ENCODE measurements around the gene LYZL1. TPM values are rescaled to one million over a fixed set of nuclear protein-coding genes. Genes with fewer than 3 reads are reported as not detected.

Gene LYZL1
- total RNA-seq, 1 donor from 2014 or later = not detected

DNA sequence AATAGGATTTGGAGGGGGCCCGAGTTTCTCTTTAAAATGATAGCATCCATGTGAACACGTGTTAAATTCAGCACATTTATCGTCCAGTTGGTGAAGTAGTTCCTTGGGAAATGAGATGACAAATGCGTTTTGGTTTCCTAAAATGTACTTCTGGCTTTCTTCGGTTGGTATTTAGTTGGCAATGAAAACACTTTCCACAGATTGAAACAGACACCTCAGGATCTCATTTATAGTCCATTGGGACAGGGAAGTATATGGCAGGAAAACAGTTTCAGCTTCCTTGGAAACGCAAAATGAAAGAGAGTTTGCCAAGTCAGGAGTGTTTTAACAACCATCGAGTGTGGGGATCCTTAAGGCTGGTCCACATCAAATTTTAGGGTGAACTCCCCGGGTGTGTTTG is 19.4 kb upstream of the LYZL1 start:
- H3K4me1 Mint-ChIP-seq = peaks cover 24% of the 10 kb centered on the region
- Histone ChIP-seq H3K4me2 (no peak overlapping the region), H3F3A (ENCODE audit: low read depth) (peaks cover 10% of the 10 kb centered on the region), H3K4me3 (no peak overlapping the region), H3K79me2 (ENCODE audit: low read depth) (no peaks in the 10 kb centered on the region), H3K9me3 (ENCODE audit: low read depth) (no peaks in the 10 kb centered on the region), H3K36me3 (no peaks in the 10 kb centered on the region), H4K20me1 (ENCODE audit: low read depth) (no peaks in the 10 kb centered on the region), H3K4me1 (peaks cover 17% of the 10 kb centered on the region), H3K9ac (no peak overlapping the region), H3K27me3 (no peaks in the 10 kb centered on the region), H3K27ac (no peak overlapping the region), H2AFZ (replicated peaks) (no peak overlapping the region)
- no peak overlapping the region for H3K4me3 Mint-ChIP-seq
- DNase-seq (ENCODE audit: low spot score) = no peak
- H3K27me3 Mint-ChIP-seq (ENCODE audit: insufficient read depth, low read depth) = no peaks in the 10 kb centered on the region
- no peaks in the 10 kb centered on the region for H3K36me3 Mint-ChIP-seq
- peaks cover 9% of the 10 kb centered on the region for H3K9me3 Mint-ChIP-seq
- H3K27ac Mint-ChIP-seq = no peak overlapping the region
- TF ChIP-seq, protein P1, sequence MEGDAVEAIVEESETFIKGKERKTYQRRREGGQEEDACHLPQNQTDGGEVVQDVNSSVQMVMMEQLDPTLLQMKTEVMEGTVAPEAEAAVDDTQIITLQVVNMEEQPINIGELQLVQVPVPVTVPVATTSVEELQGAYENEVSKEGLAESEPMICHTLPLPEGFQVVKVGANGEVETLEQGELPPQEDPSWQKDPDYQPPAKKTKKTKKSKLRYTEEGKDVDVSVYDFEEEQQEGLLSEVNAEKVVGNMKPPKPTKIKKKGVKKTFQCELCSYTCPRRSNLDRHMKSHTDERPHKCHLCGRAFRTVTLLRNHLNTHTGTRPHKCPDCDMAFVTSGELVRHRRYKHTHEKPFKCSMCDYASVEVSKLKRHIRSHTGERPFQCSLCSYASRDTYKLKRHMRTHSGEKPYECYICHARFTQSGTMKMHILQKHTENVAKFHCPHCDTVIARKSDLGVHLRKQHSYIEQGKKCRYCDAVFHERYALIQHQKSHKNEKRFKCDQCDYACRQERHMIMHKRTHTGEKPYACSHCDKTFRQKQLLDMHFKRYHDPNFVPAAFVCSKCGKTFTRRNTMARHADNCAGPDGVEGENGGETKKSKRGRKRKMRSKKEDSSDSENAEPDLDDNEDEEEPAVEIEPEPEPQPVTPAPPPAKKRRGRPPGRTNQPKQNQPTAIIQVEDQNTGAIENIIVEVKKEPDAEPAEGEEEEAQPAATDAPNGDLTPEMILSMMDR (IDR thresholded peaks at IDR 0.05) = no peak
- no peak for TF ChIP-seq EZH2phosphoT487 (IDR thresholded peaks at IDR 0.05)
- no peak for TF ChIP-seq EZH2 (IDR thresholded peaks at IDR 0.05)

DNA sequence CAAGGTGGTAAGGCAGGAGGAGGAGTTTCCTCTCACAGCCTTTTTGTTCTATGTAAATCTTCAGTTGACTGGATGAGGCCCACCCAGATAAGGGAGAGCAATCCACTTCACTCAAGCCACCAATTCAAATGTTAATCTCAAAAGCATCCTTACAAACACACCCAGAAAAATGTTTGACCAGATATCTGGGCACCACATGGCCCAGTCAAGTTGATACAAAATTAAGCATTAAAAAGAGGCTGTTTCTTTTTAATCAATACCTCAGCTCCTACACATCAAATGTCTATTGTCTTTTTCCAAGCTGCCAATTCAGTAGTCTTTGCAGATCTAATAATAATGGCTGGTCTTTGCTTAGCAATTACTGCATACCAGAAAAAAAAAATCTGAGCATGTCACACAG is 18.0 kb upstream of the LYZL1 start:
- Histone ChIP-seq H3K36me3 (no peaks in the 10 kb centered on the region), H3K4me3 (no peak overlapping the region), H3K27ac (no peak overlapping the region), H3K79me2 (ENCODE audit: low read depth) (no peaks in the 10 kb centered on the region), H3K4me2 (no peak overlapping the region), H4K20me1 (ENCODE audit: low read depth) (no peaks in the 10 kb centered on the region), H3F3A (ENCODE audit: low read depth) (peaks cover 10% of the 10 kb centered on the region), H3K9me3 (ENCODE audit: low read depth) (no peaks in the 10 kb centered on the region), H3K27me3 (no peaks in the 10 kb centered on the region), H3K4me1 (peaks cover 17% of the 10 kb centered on the region), H3K9ac (no peak overlapping the region), H2AFZ (replicated peaks) (no peak overlapping the region)
- no peak overlapping the region for H3K4me3 Mint-ChIP-seq
- no peak for DNase-seq (ENCODE audit: low spot score)
- peaks cover 15% of the 10 kb centered on the region for H3K4me1 Mint-ChIP-seq
- H3K9me3 Mint-ChIP-seq = peaks cover 9% of the 10 kb centered on the region
- no peak overlapping the region for H3K27ac Mint-ChIP-seq
- TF ChIP-seq EZH2 (IDR thresholded peaks at IDR 0.05) = no peak
- no peaks in the 10 kb centered on the region for H3K36me3 Mint-ChIP-seq
- H3K27me3 Mint-ChIP-seq (ENCODE audit: insufficient read depth, low read depth) = no peaks in the 10 kb centered on the region

DNA sequence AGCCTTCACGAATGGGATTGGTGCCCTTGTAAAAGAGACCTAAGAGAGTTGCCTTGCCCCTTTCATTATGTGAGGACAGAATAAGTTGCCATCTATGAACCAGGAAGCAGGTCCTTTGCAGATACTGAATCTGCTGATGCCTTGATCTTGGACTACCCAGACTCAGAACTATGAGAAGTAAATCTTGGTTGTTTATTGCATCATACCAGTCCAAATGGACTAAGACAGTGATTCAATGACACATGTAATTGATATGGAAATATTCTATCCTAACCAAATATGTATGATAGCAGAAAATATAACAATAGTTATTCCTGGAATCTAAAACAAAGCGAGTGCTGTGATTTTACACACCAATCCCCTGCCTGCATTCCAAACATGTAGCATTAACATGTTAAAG is 17.0 kb upstream of the LYZL1 start:
- Histone ChIP-seq H3K4me1 (peaks cover 7% of the 10 kb centered on the region), H3K27me3 (no peaks in the 10 kb centered on the region), H3F3A (ENCODE audit: low read depth) (peaks cover under 1% of the 10 kb centered on the region), H2AFZ (replicated peaks) (no peak overlapping the region), H4K20me1 (ENCODE audit: low read depth) (no peaks in the 10 kb centered on the region), H3K79me2 (ENCODE audit: low read depth) (no peaks in the 10 kb centered on the region), H3K4me2 (no peak overlapping the region), H3K4me3 (no peak overlapping the region), H3K9ac (no peak overlapping the region), H3K27ac (no peak overlapping the region), H3K36me3 (no peaks in the 10 kb centered on the region), H3K9me3 (ENCODE audit: low read depth) (no peaks in the 10 kb centered on the region)
- TF ChIP-seq EZH2 (IDR thresholded peaks at IDR 0.05) = no peak
- TF ChIP-seq, protein P1 (IDR thresholded peaks at IDR 0.05) = no peak
- TF ChIP-seq EZH2phosphoT487 (IDR thresholded peaks at IDR 0.05) = no peak
- Mint-ChIP-seq H3K4me3 (no peak overlapping the region), H3K36me3 (no peaks in the 10 kb centered on the region), H3K27me3 (ENCODE audit: insufficient read depth, low read depth) (no peaks in the 10 kb centered on the region), H3K27ac (no peak overlapping the region), H3K9me3 (peaks cover 9% of the 10 kb centered on the region), H3K4me1 (peaks cover 6% of the 10 kb centered on the region)
- no peak for DNase-seq (ENCODE audit: low spot score)

DNA sequence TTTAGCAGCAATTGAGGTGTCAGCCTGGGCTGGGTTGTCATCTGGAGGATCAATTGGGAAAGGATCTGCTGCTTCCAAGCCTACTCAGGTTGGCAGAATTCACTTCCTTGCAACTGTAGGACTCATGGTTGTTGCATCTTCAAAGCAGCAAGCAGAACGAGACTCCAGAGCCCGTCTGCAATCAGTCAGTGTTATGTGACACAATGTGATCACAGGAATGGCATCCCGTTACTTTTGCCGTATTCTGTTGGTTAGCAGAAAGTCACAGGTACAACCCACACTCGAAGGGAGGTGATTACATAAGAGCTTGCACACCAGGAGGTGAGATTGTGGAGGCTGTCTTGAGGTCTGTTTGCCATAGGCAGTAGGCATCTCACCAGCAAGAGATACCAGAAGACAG is 15.4 kb upstream of the LYZL1 start:
- H4K20me1 ChIP-seq (ENCODE audit: low read depth) = no peaks in the 10 kb centered on the region
- H3K36me3 ChIP-seq = no peaks in the 10 kb centered on the region
- H3K27me3 Mint-ChIP-seq (ENCODE audit: insufficient read depth, low read depth) = no peaks in the 10 kb centered on the region
- no peak for DNase-seq (ENCODE audit: low spot score)
- no peak overlapping the region for H3K27ac Mint-ChIP-seq
- peaks cover 4% of the 10 kb centered on the region for H3K4me1 Mint-ChIP-seq
- no peaks in the 10 kb centered on the region for H3K9me3 ChIP-seq (ENCODE audit: low read depth)
- TF ChIP-seq, protein P1 (IDR thresholded peaks at IDR 0.05) = no peak
- TF ChIP-seq EZH2 (IDR thresholded peaks at IDR 0.05) = no peak
- TF ChIP-seq EZH2phosphoT487 (IDR thresholded peaks at IDR 0.05) = no peak
- H3K79me2 ChIP-seq (ENCODE audit: low read depth) = no peaks in the 10 kb centered on the region
- no peaks in the 10 kb centered on the region for H3F3A ChIP-seq (ENCODE audit: low read depth)
- H3K27me3 ChIP-seq = no peaks in the 10 kb centered on the region
- no peak overlapping the region for H3K27ac ChIP-seq
- no peak overlapping the region for H3K4me3 Mint-ChIP-seq
- no peak overlapping the region for H3K4me2 ChIP-seq
- no peak overlapping the region for H3K9ac ChIP-seq
- H3K4me1 ChIP-seq = peaks cover 10% of the 10 kb centered on the region
- H3K36me3 Mint-ChIP-seq = no peaks in the 10 kb centered on the region
- H3K4me3 ChIP-seq = no peak overlapping the region
- H3K9me3 Mint-ChIP-seq = peaks cover 9% of the 10 kb centered on the region
- no peak overlapping the region for H2AFZ ChIP-seq (replicated peaks)

Measured in neural progenitor cell (in vitro differentiated cells).